CD4-positive, alpha-beta T cell treated with Interleukin-21 for 1 hour (primary cell): ENCODE measurements around the gene XYLT1.

Experiments used
- DNase-seq: peaks from one replicate; pipeline ENCODE4 v3.0.0-alpha.2; 2020

XYLT1 gene

DNA sequence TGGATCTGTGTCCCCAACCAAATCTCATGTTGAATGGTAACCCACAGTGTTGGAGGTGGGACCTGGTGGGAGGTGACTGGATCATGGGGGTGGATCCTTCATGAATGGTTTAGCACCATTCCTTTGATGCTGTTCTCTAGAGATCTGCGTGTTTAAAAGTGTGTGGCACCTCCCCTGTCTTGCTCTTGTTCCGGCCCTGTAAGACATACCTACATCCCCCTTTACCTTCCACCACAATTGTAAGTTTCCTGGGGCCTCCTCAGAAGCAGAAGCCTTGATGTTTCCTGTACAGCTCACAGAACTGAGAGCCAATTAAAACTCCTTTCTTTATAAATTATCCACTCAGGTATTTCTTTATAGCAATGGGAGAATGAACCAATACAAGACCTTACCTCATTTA is 257.7 kb downstream of the XYLT1 start:
- DNase-seq = peak; percentile 5

DNA sequence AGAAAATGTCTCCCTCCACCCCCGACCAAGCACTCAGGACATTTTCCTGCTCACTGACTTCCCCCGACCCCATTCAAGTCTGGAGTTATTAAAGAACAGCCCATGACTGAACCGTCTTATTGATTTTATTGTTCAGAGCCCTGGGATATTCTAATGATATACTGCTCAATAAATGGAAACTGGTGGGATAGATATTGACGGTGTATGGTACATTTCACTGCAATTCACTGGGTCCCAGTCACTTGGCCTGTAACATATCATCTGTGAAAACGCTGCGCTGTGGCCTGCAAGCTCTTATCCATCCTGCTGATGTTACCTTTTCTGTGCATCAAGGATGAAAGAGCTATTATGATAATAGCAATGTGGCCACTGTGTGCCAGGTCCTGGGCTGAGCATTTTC is 258.2 kb downstream of the XYLT1 start:
- DNase-seq = no peak

GRCh38 chr16:17211797-17212196 is 259.0 kb downstream of the XYLT1 start:
- peak; percentile 37 for DNase-seq

DNA sequence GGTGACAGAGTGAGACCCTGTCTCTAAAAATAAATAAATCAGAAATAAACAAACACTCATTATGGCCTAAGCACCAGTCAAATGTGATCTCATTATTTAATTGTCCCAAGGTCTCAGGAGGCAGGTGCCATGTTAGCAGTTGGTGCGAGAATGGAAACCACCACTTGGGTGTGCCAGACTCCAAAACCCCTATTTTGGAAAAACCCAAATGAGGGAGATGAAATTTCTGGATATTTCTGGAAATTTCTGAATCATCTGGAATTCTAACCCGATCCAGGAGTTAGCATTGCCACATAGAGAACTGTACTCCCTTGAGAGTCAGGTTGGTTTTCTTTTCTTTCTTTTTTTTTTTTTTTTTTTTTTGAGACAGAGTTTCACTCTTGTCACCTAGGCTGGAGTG is 264.0 kb downstream of the XYLT1 start:
- DNase-seq = no peak

DNA sequence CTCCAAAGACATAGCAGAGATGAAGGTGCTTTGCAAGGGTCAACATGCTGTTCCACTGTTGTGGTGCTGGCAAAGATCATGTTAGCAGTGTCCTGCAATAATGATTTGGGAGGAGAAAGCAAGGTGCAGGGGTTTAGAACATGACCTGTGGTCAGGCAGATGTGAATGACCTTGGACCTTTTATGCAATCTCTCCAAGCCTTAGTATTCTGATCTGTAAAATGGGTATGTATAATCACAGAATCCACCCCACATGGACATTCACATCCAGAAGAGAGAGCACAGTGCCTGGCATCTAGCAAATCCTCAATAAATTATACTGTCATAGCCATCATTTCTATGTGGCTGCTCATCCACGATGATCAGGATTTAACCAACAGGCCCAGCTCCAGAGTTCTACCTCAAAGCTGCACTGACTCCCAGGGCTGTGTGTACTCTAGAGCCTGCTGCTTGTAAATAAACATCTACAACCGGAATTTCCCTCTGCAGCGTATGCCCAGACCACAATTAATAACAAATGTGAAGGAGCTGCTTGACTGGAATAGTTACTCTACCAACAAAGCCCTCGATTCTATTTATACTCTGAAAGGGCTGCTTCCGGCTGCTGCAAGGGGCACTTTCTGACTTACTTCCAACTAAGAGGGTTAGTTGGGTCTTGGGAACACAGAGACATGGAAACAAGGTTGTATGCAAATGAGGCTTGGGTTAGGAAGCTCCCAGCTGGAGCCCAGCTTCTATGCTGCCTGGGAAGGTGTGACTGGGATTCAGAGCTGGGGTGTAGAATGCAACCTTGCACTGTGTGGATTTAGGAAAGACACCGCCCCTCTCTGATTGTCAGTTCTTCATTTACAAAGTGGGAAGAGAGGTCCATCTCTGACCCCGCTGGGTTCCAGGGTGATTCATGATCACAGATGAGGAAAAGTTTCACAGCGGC is 265.2 kb downstream of the XYLT1 start:
- DNase-seq = no peak

GRCh38 chr16:17204644-17205043 is 266.1 kb downstream of the XYLT1 start:
- no peak for DNase-seq

DNA sequence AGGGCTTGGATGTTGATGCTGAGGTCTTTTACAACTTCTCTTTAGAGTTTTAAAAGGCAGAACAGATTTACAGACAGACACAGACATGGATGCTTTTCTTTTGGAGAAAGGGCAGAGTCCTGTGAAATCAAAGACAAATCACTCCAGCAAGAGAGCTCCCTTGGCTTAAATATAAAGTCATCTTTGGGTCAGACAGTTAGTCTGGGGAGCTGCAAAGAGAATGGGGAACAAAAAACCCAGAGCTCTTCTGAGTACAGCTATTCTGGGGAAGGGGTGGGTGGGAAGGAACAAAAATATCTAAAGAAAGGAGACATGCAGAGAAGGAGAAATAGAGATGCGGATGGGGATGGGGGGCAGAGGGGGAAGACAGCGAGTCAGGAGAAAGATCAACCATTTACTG is 266.6 kb downstream of the XYLT1 start:
- DNase-seq = no peak

- DNase-seq = no peak
Measured at GRCh38 chr16:17203424-17203823, 267.3 kb downstream of the XYLT1 start.

DNA sequence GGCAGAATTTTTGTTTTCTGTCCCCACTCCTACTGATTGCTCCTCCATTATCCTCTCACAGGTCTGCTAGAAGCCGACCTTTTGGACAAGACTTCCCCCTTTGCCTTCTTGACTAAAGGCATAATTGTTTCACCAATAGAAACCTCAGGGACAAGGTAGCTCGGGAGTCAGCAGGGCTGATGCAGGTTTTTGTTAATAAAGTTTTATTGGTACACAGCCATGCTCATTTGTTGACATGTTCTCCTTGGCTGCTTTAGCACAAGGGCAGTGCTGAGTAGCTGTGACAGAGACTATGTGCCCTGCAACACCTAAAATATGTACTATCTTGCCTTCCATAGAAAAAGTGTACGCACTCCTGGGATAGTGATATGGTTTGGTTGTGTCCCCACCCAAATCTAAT is 271.6 kb downstream of the XYLT1 start:
- DNase-seq = no peak

- DNase-seq = no peak
Measured at GRCh38 chr16:17196526-17196925, 274.2 kb downstream of the XYLT1 start.

DNA sequence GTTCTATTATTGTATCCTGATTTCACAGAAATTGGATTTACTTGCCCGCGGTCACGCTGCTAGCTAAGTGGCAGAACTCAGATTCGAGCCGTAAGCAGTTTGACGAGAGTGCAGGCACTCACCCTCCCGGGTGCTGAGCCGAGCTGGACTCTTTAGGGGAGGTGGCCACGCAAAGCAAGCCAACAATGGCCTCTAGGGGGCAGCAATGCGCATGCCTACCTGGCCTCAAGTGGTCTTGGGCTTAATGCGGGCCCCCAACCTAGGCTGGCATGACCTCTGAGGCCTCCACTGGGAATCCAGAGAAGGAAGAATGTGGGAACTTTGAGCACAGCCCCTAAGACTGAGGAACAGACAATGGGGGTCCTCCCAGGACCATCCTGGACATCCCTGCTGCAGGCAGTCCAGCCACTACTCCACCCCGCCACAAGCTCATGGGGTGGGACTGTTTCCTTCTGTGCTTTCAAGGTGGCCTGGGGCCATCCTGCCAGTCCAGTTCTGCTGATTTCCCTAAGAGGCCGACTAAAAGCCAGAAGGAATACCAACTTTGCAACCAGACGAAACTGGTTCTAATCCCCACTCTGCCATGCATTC is 276.5 kb downstream of the XYLT1 start:
- DNase-seq = peak; percentile 49

DNA sequence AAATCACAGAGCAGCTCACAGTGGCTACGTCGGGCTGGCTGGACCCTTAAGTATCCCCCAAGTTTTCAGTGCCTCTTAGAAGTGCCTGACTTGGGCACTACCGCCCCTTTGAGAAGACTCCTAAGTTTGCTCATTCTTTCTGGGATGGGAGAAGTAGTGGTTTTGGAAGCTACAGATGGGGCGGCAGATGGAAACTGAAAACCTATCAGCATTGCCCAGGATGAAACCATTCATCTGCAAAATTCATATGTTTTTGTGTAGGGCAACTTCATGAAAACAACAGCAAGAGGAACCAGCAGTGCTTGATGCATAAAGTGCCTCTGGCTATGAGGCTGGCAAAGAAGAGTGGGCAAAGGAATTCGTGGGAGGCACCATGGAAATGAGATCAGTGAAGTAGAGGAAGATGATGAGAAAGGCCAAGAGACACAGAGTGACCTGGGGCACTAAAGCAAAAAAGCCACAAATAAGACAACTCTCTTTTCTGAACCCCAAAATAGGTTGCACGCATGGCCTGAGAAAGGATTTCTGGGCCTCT is 277.1 kb downstream of the XYLT1 start:
- no peak for DNase-seq

- DNase-seq = no peak
Measured at GRCh38 chr16:17184026-17184425, 286.7 kb downstream of the XYLT1 start.

GRCh38 chr16:17177959-17178905 is 292.5 kb downstream of the XYLT1 start:
- DNase-seq = no peak

DNA sequence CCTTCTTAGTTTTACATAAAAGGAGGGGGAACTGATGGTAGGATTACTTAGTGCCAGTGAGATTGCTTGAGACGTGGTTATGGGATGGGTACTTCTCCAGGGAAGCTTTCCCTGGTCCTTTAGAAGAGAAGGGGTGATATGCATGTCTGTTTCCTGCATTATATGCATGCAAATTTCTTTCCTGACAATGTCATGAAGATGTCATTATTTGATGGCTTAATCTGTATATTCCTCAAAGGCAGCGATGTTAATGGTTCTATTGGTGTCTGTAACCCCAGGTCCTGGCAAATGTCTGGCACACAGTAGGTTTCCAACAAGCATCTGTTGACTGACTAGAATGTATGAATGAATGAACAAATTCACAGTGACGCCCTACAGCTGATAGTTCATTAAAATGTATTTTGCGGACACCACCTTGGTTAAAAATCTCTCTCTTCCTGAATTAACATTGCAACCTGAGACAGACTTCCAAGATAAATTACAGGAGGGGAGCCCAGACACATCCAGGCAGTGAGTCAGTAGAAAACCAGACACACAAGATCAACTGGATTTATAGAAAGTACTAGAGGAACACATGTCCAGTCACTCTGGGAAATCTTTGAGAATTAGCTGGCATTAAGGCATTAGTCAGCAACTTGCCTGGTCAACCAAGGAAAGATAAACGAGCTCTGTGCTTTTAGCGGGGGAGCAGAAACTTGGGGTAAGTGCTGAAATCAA is 293.4 kb downstream of the XYLT1 start:
- no peak for DNase-seq

- DNase-seq = no peak
Measured at GRCh38 chr16:17176199-17176598, 294.6 kb downstream of the XYLT1 start.

DNA sequence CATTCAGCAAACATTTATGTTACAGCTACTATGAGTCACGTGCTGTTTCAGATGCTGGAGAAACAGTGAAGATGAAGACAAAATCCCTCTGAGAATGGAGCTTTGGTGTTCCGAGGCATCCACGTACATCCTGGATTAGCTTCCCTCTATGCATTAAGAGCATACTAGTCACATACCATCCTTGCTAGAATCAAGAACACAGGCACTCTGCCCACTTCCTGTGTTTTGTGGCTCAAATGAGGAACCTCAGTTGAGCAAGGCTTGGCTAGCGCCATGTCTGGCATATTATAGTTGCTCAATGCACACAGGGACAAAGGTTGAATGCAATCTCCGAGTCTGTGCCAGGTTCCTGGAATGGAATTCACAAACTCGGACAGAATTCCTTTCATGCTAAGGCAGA is 297.5 kb downstream of the XYLT1 start:
- DNase-seq = peak; percentile 16

GRCh38 chr16:17171250-17172143 is 299.3 kb downstream of the XYLT1 start:
- DNase-seq = no peak

DNA sequence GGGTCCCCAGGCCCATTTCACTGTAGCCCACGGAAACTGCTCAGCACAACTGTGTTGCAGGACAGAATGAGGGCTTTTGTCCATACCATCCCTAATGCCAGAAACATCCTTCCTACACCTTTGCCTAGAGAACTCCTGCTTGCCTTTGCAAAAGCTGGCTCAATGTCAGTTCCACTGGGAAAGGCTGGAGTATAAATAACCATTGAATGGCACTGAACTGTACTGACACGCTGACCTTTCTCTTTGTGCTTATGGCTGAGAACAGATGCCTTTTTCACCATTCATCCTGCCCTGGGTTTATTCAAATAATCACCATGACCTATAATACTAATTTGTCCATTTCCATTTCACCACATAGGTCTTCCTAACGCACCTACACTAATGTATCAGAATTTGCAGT is 300.3 kb downstream of the XYLT1 start:
- DNase-seq = no peak

GRCh38 chr16:17168181-17168580 is 302.6 kb downstream of the XYLT1 start:
- DNase-seq = no peak

DNA sequence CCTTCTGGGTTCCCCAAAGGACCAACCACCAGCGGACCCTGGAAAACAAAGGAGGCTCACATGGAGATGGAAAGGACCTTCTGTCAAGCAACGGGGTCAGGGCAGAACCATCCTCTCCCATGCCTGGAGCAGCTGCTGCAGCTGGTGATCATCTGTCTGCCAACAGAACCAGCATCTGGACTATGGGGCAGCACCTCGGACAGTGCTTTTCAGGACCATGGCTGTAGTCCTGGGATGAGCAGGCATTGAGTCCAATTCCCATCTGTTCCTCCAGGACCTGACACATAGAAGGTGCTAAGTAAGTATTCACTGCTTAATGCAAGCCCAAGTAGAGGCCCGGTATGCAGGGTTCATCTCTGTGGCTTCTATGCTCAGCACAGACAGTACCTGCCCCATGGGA is 304.7 kb downstream of the XYLT1 start:
- DNase-seq = no peak
